GM18511 (cell line): Measurements from ENCODE around the gene KAT2A.
A peak's percentile ranks its signal among the peaks of the same experiment; 100 is the strongest.

Experiments
- ATAC-seq: cut with Tn5 transposase; IDR thresholded peaks from one replicate; pipeline ENCODE4 v1.9.1; 2021; ENCODE audit warnings: mild to moderate bottlenecking, moderate library complexity; ENCODE audit not compliant: unreplicated experiment

KAT2A gene

GRCh38 chr17:42116705-42117396 is 4.3 kb downstream of the KAT2A start:
- ATAC-seq: no peak

- no peak for ATAC-seq
Measured at GRCh38 chr17:42114118-42114517, 7.0 kb downstream of the KAT2A start.

- ATAC-seq: no peak
Measured at GRCh38 chr17:42113293-42114069, 7.7 kb downstream of the KAT2A start.

- ATAC-seq: peak; percentile 81
Measured at GRCh38 chr17:42112552-42113176, 8.5 kb downstream of the KAT2A start, which contains the start of gene DHX58. Gene DHX58, minus strand, starts transcription at chr17:42112714. Its CDS starts 822 bp downstream, at chr17:42111892.

- ATAC-seq: peak; percentile 17
Measured at GRCh38 chr17:42111871-42112551, 9.2 kb downstream of the KAT2A start.

- no peak for ATAC-seq
Measured at GRCh38 chr17:42111265-42111636, 9.9 kb downstream of the KAT2A start.

- ATAC-seq: no peak
Measured at GRCh38 chr17:42110301-42111264, 10.6 kb downstream of the KAT2A start.

GRCh38 chr17:42109086-42109485 is 12.1 kb downstream of the KAT2A start:
- no peak for ATAC-seq

GRCh38 chr17:42107597-42108576 is 13.3 kb downstream of the KAT2A start:
- peak; percentile 43 for ATAC-seq

- no peak for ATAC-seq
Measured at GRCh38 chr17:42107124-42107523, 14.0 kb downstream of the KAT2A start.

- no peak for ATAC-seq
Measured at GRCh38 chr17:42106009-42106408, 15.2 kb downstream of the KAT2A start.

- no peak for ATAC-seq
Measured at GRCh38 chr17:42104264-42104663, 16.9 kb downstream of the KAT2A start.

- no peak for ATAC-seq
Measured at GRCh38 chr17:42103221-42103954, 17.8 kb downstream of the KAT2A start.

- ATAC-seq: no peak
Measured at GRCh38 chr17:42101513-42102292, 19.5 kb downstream of the KAT2A start.

- ATAC-seq: no peak
Measured at GRCh38 chr17:42098730-42099399, 22.3 kb downstream of the KAT2A start.

- no peak for ATAC-seq
Measured at GRCh38 chr17:42097691-42098631, 23.2 kb downstream of the KAT2A start, which contains the start of gene ZNF385C. Gene ZNF385C, minus strand, starts transcription at chr17:42098473. Its CDS starts 35,417 bp downstream, at chr17:42063056.
